NCI-H2227 (cell line): ENCODE measurements around the gene GRHL1.

Experiments
- DNase-seq: peaks from one replicate; lab custom pipeline; 2025; ENCODE audit not compliant: unreplicated experiment; lab: John Stamatoyannopoulos, UW

GRHL1 gene

DNA sequence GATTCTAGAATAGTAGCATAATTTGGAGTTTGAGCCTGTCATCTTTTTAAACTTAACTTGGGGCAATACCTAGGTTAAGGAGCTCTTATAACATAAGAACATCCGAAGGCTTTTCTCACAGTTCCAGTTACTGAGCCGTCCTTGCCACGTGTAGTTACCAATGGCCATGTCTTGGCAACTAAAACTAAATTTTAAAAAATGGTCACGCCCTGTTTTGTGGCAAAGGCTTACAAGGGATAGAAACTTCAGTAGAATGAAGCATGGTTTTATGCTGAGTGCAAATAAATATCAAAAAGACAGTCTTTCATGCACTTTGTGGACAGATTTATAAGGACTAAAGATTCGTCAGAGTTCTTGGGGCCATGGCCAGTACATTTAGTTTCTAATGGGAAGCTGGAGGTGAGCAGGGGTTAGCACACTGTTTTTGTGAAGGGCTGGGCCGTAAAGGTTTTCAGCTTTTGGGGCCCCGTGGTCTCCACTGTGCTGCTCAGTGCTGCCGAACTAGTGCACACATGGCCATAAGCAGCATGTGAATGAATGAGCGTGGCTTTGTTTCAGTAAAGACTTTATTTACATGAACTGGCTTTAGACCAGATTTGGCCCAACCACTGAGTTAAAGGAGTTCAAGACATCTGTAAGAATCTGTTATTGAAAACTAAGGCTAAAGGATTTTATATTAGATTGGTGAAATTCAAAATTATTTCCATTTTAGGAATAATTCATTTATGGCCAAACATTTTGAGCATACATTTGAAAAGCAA, 41.1 kb downstream of the GRHL1 start:
- DNase-seq = no peak

DNA sequence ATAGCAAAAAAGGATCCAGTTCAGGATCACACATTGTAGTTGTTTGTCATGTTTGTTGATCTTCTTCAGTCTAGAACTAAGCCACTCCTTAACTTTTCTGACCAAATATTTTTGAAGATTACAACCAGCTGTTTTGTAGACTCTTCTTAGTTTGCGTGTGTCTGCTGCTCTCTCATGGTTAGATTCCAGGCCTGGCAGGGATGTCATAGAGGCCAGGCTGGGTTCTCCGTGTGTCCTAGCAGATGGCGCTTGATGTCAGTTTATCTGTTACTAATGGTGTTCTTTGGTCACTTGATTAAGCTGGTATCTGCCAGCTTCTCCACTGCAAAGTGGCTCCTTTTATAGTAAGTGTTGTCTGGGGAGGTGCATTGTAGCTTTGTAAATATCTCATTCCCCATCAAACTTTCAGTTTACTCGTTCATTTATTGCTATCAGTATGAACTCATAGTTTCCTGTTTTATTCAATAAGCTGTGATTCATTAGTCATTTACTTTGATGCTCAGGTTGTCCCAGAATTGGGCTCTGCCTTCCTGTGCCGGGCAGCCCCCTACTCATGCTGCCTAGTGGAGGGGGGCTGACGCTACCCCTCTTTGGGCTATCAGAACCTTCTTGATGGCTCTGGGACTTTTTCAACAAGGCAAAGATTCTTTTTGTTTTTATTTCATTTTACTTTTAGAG, 42.1 kb downstream of the GRHL1 start:
- DNase-seq = no peak

DNA sequence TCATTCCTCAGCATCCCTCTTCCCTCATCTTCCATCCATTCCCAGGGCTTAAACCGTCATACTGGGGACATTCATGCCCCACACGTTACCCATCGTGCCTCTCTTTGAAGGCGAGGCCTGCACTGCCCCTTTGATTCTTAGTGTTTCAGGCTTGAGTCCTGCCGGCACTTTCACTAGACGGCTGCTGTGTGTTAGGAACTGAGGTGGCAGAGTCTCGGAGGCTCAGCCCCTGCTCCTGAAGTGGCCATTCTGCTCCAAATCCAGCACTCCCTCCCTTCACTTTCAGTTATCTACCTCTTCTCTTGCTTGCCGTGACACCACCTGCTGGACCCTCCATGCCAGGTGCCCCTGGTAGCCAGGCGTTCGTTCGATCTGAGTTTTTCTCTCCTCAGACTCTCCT, 43.0 kb downstream of the GRHL1 start:
- no peak for DNase-seq

DNA sequence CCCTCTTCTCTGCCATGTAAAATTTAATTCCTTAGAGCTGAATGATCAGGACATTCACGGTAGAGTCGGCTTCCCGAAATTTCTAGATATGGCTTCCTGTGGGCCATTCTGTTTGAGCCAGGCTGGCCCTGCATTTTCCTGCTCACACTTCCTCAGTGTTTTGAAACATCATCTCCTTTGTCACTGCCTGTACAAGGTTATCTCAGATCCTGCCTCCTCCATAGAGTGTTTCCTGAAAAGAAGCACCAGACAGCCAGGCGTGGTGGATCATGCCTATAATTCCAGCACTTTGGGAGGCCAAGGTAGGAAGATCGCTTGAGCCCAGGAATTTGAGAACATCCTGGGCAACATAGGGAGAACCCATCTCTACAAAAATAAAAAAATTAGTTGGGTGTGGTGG, 43.6 kb downstream of the GRHL1 start:
- no peak for DNase-seq

DNA sequence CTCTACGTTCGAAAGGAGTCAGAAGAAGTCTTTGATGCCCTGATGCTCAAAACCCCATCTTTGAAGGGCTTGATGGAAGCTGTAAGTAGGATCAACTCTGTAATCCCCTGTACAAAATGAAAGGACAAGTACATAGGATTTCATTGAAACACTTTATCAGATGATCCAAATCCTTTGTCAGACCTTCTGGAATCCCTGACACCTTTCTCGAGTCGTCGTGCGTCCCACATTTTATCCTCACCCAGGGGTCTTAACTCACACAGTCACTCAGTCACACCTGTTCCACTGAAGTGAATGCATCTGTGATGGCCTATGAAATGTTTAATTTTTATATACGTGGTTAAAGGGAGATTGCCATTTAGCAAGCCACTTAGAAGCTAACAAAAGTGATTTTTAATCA, 44.8 kb downstream of the GRHL1 start:
- no peak for DNase-seq

DNA sequence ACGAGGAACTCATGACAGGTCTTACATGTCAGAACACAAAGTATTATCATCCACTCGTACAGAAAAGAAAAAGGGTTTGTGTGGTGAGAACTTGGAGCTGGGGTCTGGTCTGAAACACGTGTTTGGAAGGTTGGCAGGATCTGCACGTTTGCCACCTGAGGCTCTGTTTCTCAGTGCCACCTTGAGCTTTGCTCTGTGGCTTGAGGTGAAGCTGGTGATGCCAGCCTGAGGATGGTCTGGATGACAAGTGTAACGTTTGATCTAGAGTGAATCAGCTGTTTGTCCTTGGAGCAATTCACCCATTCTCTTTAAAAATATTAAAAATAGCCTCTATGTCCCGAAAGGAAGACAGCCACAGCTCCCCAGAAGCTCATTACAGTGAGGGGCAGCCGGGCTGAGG, 46.4 kb downstream of the GRHL1 start:
- no peak for DNase-seq

DNA sequence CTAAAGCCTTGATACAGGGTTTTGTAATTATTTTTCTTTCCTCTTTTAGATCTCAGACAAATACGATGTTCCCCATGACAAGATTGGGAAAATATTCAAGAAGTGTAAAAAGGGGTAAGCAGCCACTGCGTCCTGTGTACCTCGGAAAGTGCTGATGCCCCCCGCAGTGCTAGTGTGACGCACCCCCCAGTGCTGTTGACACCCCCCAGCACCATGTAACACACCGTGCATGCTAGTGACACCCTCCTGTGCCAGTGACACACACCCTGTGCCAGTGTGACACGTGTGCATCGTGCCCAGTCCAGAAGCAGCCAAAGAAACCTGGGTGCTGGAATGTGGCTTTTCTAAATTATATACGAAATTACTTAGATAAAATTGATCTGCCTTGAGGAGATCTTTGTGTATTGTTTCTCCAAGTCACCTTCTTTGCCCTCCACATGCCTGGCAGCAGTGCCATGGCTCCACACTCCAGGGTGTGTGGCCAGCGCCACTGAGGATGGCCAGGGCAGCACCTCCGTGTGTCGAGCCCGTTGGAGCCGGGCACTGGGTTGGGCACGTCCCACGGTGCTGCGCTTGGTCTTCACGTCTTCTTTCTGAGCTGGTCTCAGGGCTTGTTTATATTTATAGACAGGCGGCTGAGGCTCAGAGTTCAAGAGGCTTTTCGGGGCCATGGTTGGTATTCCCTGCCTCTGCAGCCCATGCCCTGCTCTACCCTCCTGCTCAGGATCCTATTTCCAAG, 47.6 kb downstream of the GRHL1 start:
- DNase-seq = no peak

DNA sequence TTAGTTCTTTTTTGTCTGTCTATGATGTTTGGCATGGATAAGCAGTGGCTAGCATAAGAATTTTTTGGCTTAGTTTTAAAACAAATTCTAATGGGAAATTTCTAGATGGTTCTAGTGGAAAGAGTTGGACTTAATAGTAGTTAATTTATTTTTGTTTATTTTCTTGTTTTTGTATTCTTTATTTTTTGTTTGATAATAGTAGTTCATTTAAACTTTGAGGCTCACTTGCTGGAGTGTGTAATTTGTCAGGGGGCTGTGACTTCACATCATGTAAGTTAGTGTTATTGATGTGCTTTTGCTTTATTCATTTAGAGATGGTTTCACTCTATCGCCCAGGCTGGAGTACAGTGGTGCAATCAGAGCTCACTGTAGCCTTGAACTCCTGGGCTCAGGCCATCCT, 48.2 kb downstream of the GRHL1 start:
- no peak for DNase-seq

DNA sequence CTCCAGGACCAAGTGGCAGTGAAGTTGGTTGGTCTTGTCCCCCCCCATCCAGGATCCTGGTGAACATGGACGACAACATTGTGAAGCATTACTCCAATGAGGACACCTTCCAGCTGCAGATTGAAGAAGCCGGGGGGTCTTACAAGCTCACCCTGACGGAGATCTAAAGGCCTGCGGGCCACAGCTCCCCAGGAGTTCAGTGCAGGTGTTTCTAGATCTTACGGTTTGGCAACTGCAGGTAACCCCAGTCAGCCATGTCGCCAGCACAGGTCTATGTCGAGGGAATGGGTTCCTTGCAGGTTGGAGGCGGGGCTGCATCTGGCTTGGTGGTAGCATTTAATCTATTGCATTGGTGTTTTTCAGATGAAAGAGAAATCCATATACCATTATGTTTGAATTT, 49.0 kb downstream of the GRHL1 start:
- DNase-seq = no peak

DNA sequence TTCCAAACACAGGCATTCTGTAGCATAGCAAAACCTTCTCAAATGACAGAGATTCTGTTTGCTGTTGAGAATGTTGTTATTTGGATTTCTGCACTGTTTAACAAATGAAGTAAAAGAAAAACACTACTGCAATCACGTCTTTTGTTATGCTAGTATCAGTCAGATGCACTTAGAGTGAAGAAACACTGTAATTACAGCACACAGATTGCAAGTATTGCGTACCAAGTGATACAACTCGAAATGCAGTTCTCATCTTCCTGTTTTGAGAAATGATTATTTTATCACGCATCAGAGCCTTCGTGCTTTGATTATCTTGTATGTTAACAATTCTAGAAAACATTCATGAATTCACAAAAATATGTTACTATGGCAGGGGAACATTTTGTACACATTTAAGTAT, 50.1 kb downstream of the GRHL1 start:
- DNase-seq = peak; percentile 31

DNA sequence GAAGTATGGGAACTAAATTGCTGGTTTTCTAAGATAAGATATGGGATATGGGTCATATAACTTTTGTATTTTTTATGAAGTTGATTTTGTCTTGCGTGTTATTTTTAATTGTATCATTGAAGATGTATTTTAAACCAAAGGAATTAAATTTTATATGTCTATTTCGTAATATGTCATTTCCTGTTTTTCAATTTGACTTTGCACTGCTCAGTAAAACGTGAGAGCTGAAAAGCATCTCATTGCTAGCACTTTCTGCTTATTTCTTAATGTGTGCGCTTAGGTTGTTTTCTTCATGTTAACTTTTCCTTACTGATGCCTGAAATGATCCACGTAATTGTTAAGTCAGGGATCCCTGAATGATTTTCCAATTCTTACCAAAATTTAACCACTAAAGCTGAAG, 50.6 kb downstream of the GRHL1 start:
- no peak for DNase-seq

DNA sequence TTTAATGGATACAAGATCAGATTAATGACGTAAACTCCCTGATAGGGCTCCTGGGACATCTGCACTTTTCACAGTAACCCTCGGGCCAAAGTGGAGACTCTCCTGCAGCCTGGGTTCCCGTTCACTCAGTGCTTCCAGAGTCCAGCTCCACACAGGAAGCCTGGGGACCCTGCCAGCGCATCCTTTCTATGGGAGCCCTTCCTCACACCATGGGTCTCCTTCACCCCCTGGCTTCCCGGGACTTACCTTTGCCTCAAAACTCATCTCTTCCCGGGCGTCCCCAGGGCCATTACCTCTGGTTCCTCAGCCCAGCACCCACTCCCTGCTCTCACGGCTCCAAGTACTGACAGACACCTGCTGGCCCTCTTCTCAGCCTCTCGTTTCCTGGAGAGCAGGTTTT, 51.2 kb downstream of the GRHL1 start:
- DNase-seq = no peak

DNA sequence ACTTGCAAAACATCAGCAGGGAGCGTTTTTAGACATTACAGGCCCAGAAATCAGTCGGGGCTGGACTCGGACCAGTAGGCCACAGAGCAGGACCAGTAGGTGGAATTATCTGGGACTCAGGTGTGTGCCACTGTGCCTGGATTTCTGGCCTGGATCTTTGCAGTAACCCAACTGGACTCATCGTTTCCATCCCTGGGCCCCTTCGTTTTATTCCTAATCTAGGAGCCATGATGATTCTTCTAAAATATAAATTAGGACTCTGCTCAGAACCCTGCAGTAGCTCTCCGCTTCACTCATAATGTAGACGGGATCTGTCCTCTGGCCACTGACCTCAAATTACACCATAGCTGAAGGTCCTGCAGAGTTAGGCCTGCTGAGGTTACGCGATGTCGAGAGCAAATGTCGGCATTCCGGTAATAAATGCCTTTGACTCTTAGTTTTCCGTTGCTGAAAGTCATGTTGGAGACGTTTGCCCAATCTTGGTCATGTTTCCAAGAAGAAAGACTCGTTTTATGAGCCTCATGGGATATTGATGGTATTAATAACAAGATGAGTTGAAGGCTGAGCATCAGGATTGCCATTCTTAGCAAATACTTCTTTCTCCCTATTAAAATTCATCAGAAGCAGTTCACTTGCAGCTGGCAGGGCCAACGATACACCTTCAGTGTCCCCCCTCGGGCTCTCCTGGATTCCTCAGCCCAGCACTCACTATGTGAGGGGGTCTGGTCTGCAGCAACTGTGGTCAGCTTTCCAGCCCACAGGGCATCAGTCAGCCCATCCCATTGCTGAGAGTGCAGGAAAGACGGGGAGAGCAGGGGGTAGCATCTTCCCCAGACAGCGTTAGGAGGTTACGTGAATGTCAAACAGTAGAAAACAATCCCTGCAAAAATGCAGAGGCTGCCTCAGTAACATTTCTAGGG, 52.0 kb downstream of the GRHL1 start:
- no peak for DNase-seq

DNA sequence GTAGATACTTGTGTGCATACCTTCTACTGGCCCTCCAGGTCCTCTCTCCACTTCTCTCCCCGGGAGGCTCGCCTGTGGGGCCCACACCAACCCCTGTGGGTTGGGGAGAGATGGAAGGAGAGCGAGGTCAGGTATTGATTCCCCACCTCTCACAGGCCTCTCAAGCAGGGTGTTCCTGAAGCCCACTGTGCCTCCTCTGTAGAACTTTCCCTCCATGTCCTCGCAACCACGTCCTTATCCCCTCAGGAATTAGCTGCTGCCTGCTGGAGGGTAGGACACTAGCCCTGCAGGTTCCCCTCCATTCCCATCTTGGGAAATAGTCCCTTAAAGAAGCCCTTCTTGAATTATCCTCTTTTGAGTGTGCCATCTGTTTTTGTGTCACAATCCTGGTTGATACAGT, 52.9 kb downstream of the GRHL1 start:
- DNase-seq = no peak

DNA sequence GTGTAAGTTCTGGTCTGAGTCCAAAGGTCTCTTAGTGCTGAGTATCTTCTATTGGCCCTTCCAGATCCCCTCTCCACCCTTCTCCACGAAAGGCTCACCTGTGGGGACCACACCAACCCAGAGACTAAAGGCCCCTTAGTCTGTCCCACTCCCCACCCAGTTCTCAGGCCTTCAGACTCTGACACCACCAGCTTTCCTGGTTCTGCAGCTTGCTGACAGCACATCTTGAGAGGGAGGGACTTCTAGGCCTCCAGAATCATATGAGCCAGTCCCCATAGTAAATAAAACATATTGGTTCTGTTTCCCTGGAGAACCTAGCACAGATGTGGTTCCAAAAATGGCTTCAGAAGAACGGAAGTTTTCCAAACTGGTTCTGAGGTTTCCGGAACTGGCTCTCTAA, 53.3 kb downstream of the GRHL1 start:
- no peak for DNase-seq

DNA sequence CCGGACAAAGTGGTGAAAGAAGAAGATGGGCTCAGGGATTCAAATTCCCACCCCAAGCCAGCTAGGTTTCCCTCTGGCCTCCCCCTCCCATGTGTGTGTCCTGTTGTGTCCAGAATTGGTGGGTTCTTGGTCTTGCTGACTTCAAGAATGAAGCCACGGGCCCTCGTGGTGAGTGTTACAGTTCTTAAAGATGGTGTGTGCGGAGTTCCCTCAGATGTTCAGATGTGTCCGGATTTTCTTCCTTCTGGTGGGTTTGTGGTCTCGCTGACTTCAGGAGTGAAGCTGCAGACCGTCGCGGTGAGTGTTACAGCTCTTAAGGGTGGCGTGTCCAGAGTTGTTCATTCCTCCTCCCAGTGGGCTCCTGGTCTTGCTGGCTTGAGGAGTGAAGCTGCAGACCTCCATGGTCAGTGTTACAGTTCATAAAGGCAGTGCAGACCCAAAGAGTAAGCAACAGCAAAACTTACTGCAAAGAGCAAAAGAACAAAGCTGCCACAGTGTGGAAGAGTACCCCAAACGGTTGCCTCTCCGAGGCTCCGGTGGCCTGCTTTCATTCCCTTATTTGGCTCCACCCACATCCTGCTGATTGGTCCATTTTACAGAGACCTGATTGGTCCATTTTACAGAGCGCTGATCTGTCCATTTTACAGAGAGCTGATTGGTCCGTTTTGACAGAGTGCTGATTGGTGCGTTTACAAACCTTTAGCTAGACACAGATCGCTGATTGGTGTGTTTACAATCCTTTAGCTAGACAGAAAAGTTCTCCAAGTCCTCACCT, 54.2 kb downstream of the GRHL1 start:
- no peak for DNase-seq

DNA sequence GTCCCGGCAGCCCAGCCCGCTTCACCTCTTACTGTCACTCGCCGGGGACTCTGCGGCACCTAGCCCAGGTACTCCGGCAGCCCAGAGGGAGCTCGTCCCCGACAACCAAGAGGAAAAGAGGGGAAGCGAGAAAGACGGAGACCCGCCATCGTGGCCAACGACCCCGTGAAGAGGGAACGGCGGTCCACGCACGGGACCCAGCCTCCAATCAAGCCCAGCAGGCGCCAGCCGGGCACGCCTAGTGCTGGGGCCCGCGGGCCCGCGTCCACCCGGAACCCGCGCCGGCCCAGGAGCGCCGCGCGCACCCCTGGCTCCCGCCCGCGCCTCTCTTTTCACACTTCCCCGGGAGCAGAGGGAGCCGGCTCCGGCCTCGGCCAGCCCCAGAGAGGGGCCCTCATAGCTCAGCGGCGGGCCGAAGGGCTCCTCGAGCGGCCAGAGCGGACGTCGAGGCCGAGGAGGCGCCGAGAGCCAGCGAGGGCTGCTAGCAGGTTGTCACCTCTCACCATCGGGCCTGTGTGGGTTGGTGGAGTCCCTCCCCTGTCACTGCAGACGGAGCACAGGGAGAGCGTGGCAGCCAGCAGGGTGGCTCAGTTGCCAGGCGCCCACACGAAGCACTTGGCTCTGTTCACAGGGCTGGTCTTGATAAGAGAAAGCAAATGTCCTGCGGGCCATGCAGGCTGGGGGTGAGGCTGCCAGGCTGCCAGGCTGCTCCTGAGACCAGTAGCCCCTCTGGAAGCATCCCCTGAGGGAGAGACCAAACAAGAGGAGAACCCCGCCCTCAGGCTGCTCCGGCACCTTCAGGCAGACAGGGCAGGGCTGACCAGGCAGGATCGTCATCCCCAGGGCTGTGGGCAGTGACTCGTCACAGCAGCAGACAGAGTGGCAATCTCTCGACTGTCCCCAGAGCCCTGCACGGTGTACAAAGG, 55.0 kb downstream of the GRHL1 start:
- DNase-seq = no peak

DNA sequence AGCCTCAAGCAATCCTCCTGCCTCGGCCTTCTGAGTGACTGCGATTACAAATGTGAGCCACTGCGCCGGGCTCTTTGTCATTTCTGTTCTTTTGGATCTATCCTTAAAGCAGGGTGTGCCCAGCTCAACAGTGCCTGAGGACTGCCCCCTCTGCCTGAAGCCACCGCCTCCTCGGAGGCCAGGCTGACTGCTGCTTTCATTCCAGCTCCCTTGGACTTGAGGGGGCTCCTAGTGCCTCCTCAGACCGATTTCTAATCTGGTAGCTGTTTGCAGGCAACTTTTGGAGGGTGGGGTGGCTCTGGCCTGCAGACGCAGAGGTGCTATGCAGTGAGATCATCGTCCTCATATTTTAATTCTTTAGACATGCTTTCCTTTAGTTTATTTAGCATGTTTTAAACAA, 55.9 kb downstream of the GRHL1 start:
- DNase-seq = no peak
